Gastroesophageal sphincter (tissue), 3 donors: Measurements from ENCODE around the gene COL12A1.

Experiments
- EP300 ChIP-seq: sonication (generic); formaldehyde crosslinking; IDR thresholded peaks from one replicate; pipeline ENCODE4 v1.6.1; 2017; ENCODE audit warnings: antibody characterized with exemption, mild to moderate bottlenecking
- POLR2A ChIP-seq, 2 donors: fragments of 450-650 bp; IDR thresholded peaks; one replicate each; pipeline ENCODE4 v1.6.1; 2017; ENCODE audit warnings: antibody characterized with exemption in 2 of 2, mild to moderate bottlenecking in 2 of 2, moderate library complexity in 1 of 2
- POLR2AphosphoS5 ChIP-seq: sonication (generic); formaldehyde crosslinking; IDR thresholded peaks from one replicate; pipeline ENCODE4 v1.6.1; 2017; ENCODE audit warnings: antibody characterized with exemption
- TF ChIP-seq, protein P1 (sequence below), 4 experiments: fragments of 200-600 bp in 2 of 4; fragments of 450-650 bp in 2 of 4; sonication (generic) in 1 of 4; IDR thresholded peaks; one replicate each; pipeline ENCODE4 v1.5.1; 2017 to 2019; ENCODE audit warnings: antibody characterized with exemption in 4 of 4, mild to moderate bottlenecking in 2 of 4, moderate library complexity in 2 of 4

DNA sequence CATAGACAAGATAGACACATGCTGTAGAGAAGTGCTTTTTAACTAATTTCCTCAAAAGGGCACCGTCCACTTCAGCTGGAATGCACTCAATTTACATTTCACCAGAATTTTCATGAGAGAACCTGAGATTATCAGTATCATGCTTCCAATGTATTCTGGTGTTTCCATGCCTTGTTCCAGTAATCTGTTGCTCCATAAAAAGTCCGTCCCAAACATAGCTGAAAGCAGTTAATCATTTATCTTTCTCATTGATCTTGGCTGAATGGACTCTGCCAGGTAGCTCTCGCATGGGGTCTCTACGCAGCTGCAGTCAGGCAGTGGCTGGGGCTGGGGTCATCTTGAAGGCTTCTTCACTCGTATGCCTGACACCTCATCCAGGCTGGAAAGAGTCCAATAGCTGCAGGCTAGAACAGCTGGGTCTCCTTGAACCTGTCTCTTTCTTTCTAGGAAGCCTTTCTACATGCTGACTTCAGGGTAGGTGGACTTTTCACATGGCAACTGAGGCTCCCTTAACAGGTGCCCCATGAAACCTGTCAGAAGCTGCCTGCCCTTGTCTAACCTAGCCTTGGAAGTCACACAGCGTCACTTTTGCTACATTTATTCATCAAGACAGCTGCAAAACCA lies 18.6 kb upstream of the COL12A1 start:
- TF ChIP-seq, protein P1, sequence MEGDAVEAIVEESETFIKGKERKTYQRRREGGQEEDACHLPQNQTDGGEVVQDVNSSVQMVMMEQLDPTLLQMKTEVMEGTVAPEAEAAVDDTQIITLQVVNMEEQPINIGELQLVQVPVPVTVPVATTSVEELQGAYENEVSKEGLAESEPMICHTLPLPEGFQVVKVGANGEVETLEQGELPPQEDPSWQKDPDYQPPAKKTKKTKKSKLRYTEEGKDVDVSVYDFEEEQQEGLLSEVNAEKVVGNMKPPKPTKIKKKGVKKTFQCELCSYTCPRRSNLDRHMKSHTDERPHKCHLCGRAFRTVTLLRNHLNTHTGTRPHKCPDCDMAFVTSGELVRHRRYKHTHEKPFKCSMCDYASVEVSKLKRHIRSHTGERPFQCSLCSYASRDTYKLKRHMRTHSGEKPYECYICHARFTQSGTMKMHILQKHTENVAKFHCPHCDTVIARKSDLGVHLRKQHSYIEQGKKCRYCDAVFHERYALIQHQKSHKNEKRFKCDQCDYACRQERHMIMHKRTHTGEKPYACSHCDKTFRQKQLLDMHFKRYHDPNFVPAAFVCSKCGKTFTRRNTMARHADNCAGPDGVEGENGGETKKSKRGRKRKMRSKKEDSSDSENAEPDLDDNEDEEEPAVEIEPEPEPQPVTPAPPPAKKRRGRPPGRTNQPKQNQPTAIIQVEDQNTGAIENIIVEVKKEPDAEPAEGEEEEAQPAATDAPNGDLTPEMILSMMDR (IDR thresholded peaks at IDR 0.05): no peak
- TF ChIP-seq POLR2AphosphoS5 (no peak), POLR2A (IDR thresholded peaks at IDR 0.05) (no peak), EP300 (no peak)
